ENCODE measurements around the gene PSMB5.

DNA sequence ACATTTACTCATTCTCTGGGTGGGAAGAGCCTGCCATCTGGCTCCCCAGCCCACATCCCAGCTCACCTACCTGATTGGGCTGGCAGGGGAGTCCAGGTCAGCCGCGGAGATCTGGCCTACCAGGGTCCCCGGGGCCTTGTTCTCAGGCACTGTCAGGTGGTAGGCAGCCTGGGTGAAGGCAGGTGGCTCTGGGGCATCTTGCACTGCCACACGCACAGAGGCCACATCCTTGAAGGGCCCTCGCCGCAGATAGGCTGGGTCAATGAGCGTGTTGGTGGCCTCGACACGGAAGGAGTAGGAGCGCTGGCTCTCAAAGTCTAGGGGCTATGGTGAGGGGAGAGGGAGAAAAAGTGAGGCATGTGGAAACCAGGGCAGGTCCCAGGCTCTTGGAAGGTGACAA, 18.7 kb upstream of the PSMB5 start:
- TF ChIP-seq, protein P1, sequence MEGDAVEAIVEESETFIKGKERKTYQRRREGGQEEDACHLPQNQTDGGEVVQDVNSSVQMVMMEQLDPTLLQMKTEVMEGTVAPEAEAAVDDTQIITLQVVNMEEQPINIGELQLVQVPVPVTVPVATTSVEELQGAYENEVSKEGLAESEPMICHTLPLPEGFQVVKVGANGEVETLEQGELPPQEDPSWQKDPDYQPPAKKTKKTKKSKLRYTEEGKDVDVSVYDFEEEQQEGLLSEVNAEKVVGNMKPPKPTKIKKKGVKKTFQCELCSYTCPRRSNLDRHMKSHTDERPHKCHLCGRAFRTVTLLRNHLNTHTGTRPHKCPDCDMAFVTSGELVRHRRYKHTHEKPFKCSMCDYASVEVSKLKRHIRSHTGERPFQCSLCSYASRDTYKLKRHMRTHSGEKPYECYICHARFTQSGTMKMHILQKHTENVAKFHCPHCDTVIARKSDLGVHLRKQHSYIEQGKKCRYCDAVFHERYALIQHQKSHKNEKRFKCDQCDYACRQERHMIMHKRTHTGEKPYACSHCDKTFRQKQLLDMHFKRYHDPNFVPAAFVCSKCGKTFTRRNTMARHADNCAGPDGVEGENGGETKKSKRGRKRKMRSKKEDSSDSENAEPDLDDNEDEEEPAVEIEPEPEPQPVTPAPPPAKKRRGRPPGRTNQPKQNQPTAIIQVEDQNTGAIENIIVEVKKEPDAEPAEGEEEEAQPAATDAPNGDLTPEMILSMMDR (conservative IDR thresholded peaks at IDR 0.05 in 1 of 2, IDR thresholded peaks at IDR 0.05 in 1 of 2; ENCODE audit: extremely low read depth in 1 of 2, insufficient read depth in 1 of 2, low read depth in 1 of 2, low read length in 2 of 2): no peak
- no peak for TF ChIP-seq EZH2 (IDR thresholded peaks at IDR 0.05; ENCODE audit: borderline replicate concordance, low read length)
